Esophagus muscularis mucosa (tissue), 3 donors: ENCODE data around the gene PPAT.

ENCODE experiments used
- POLR2A ChIP-seq: fragments of 450-650 bp; IDR thresholded peaks from one replicate; pipeline ENCODE4 v1.6.1; 2017; ENCODE audit warnings: antibody characterized with exemption, moderate library complexity, mild to moderate bottlenecking, low read depth
- POLR2AphosphoS5 ChIP-seq, 2 donors: sonication (generic); formaldehyde crosslinking; IDR thresholded peaks; one replicate each; pipeline ENCODE4 v1.6.1; 2017; ENCODE audit warnings: antibody characterized with exemption in 2 of 2
- TF ChIP-seq, protein P1 (sequence below), 3 experiments: fragments of 200-600 bp in 2 of 3; fragments of 450-650 bp in 1 of 3; sonication (generic) in 2 of 3; IDR thresholded peaks; one replicate each; pipeline ENCODE4 v1.5.1; 2017 to 2019; ENCODE audit warnings: antibody characterized with exemption in 3 of 3, mild to moderate bottlenecking in 2 of 3, moderate library complexity in 1 of 3

DNA sequence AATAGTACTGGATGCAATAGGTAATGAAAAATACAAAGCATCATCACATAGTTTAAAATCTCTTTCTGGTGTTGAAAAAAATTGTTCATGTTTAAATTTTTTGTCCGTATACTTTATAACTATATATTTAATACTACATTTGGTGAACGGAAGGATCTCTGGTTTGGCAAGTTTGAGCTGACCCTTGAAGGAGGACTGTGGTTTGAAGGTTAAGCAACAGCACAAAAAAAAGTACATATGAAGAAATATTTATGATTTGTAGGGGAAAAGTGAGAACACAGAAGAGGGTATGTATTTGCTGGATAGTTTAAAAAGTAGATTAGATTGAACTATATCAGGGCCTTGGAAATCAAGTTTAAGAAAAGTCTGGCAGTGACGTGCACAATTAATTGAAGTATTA, 45.3 kb upstream of the PPAT start:
- TF ChIP-seq, protein P1, sequence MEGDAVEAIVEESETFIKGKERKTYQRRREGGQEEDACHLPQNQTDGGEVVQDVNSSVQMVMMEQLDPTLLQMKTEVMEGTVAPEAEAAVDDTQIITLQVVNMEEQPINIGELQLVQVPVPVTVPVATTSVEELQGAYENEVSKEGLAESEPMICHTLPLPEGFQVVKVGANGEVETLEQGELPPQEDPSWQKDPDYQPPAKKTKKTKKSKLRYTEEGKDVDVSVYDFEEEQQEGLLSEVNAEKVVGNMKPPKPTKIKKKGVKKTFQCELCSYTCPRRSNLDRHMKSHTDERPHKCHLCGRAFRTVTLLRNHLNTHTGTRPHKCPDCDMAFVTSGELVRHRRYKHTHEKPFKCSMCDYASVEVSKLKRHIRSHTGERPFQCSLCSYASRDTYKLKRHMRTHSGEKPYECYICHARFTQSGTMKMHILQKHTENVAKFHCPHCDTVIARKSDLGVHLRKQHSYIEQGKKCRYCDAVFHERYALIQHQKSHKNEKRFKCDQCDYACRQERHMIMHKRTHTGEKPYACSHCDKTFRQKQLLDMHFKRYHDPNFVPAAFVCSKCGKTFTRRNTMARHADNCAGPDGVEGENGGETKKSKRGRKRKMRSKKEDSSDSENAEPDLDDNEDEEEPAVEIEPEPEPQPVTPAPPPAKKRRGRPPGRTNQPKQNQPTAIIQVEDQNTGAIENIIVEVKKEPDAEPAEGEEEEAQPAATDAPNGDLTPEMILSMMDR (IDR thresholded peaks at IDR 0.05), result no peak
- TF ChIP-seq POLR2A (no peak), POLR2AphosphoS5 (IDR thresholded peaks at IDR 0.05) (no peak)
